ENCODE data around the gene CRTAC1. TPM values are rescaled to one million over a fixed set of nuclear protein-coding genes. Genes with fewer than 3 reads are reported as not detected.

Gene CRTAC1
- total and polyA plus RNA-seq, 9 of the 15 experiments (the other 6 are each of a cell fraction or from before 2014, with no cell fraction given) = not detected

- no peak for TF ChIP-seq MGA (IDR thresholded peaks at IDR 0.05)
- TF ChIP-seq ZFX (CRISPR knock-in tag; IDR thresholded peaks at IDR 0.05) = no peak
- TF ChIP-seq NR0B1 (IDR thresholded peaks at IDR 0.05; ENCODE audit: partially characterized antibody) = no peak
- no peak for TF ChIP-seq EZH2 (IDR thresholded peaks at IDR 0.05; ENCODE audit: borderline replicate concordance, low read depth, low read length)
- TF ChIP-seq XRCC5 (IDR thresholded peaks at IDR 0.05; ENCODE audit: low read depth, low read length) = no peak
- TF ChIP-seq GATAD2B (IDR thresholded peaks at IDR 0.05; ENCODE audit: borderline replicate concordance) = no peak
Measured at GRCh38 chr10:97964748-97965147, 65.7 kb downstream of the CRTAC1 start (continued).
